Stimulated activated CD4-positive, alpha-beta T cell treated with anti-CD3 and anti-CD28 coated beads, Interleukin-4, amount 100 ng/mL, for 4 hours (primary cell): ENCODE data around the gene EPHB1.
"Not testable (repeated sequence)": the region's sequence is repeated elsewhere in the genome, so short reads cannot be mapped to it uniquely, and the experiment has no call there.

Experiments used
- DNase-seq, 2 experiments: peaks; one replicate each; pipeline ENCODE4 v3.0.0-alpha.2; 2020

The EPHB1 gene

GRCh38 chr3:135090020-135090717 is 295.1 kb downstream of the EPHB1 start:
- DNase-seq, result no peak

- no peak for DNase-seq
Observed at GRCh38 chr3:135091946-135092345, 296.9 kb downstream of the EPHB1 start.

DNA sequence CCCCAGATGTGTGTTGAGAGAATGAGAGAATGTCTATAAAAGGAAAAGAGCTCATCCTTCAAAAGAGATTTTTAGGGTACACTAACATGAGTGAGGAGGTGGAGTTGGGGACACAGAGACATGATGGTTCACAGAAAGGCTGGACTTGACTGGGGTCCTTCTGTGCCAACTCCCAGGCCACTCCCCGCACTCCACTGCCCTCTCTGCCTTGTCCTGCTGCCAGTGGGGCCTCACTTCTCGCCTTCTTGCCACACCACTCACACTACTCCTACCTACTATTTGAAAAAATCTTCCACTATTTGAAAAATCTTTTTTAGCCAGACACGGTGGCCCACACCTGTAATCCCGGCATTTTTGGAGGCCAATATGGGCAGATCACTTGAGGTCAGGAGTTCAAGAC is 298.1 kb downstream of the EPHB1 start:
- DNase-seq, result no peak

DNA sequence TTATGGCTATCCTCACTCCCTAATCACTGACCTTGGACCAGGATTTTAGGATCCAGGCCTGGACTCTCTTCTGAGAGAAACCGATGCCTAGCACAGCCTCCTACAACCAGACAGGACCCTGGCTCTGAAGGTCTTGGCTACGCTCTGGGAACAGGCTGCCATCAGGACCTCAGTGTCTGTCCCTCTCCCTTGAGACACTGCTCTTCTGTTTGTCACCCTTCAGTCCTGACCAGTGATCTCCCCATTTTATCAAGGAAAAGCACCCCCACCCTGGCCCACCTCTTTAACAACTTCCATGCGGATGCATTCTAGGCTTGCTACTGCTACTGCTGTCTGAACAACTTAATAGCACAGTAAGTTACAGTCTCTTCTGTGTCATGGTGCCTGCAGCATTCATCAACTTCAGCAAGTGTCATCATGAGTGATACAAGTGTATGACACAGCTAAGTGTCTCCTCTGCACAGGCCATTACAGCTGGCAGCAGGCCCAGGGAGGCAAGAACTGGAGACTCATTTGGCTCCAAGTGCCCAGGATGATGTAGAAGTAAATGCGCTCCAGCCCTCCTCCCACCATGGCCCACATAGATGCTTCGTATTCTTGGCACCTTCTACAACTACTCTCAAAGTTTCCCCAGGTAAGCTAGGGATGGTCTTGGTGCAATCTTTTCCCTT is 302.4 kb downstream of the EPHB1 start:
- no peak for DNase-seq

GRCh38 chr3:135099734-135100355 is 304.8 kb downstream of the EPHB1 start:
- no peak for DNase-seq

DNA sequence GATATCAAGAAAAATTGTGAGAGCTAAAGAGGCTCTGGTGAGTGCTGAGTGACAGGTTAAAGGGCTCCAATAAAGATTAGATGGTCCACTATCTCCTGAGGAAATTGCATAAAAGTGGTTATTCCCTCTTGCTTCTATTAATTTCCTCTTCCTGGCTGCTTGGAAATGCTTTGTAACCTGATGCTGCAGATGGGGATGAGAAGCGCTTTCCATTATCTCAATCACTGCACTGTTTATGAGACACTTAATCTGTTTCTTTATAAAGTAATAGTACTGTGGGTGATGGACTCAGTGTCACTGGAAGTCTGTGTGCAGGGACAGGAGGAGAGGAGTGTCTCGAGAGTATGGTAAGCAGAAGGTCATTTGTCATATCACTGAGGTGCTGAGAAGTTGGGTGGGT is 305.3 kb downstream of the EPHB1 start:
- no peak for DNase-seq

- DNase-seq, result no peak
Observed at GRCh38 chr3:135103917-135104316, 308.9 kb downstream of the EPHB1 start.

DNA sequence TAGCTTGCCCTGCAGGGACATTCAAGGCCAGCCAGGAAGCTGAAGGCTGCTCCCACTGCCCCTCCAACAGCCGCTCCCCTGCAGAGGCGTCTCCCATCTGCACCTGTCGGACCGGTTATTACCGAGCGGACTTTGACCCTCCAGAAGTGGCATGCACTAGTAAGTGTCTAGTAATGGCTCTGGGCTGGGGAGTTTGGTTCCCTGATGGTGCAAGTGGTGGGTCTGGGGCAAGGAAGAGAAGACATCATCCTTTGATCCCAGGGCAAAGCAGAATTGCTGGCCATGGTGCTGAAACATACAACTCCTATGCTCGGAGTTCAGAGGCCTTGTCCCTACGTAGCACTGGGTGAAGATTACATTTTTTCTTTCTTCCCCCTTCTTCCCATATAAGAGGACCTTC is 311.4 kb downstream of the EPHB1 start:
- no peak for DNase-seq

GRCh38 chr3:135107043-135107442 is 312.0 kb downstream of the EPHB1 start:
- DNase-seq, result no peak

- no peak for DNase-seq
Observed at GRCh38 chr3:135109681-135110080, 314.6 kb downstream of the EPHB1 start.

DNA sequence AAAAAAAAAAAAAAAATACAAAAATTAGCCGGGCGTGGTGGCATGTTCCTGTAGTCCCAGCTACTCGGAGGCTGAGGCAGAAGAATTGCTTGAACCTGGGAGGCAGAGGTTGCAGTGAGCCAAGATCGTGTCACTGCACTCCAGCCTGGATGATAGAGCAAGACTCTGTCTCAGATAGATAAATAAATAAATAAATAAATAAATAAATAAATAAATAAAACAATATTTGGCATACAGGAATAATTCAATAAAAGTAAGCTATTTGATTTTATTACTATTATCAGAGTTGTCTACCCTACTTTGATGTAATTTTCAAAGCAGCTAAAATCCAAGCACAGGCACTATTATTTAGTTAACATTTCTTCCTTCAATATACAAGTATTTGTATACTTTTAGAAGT is 319.5 kb downstream of the EPHB1 start:
- DNase-seq, result not testable (repeated sequence)

DNA sequence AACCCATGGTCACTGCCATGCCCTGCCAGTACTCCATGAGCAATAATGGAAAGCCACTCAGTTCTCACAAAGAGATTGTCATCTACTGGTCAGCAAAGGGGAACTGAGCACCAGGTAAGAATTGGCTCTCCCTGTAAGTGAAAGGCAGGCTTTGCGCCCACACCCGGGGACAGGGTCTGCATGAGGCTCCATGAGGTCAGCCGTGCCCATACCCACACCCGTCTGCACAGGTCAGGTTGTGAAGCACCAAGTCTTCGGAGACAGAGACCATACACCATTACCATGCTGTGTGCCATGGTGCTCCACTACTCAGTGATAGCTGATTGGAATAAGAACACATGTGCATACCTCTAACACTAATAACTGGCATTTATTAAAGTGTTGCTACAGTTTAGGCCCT is 322.9 kb downstream of the EPHB1 start:
- no peak for DNase-seq

DNA sequence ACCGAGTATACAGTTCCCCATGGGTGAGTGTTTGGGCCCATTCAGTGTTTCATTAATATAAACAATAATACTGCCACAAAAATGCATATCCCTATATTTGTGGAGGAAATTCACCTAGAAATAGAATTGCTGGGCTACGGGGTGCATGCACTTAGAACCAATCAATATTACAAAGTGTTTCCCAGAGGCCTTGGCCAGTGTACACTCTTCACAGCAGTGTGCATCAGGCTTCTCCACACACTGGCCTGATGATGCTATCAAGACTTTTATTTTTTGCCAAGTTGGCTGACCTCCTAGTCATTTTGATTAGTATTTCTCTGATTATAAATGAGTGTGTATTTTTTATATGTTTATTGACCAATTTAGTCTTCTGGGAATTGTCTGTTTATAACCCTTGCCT is 323.7 kb downstream of the EPHB1 start:
- DNase-seq, result no peak

GRCh38 chr3:135125171-135125801 is 330.2 kb downstream of the EPHB1 start:
- no peak for DNase-seq

DNA sequence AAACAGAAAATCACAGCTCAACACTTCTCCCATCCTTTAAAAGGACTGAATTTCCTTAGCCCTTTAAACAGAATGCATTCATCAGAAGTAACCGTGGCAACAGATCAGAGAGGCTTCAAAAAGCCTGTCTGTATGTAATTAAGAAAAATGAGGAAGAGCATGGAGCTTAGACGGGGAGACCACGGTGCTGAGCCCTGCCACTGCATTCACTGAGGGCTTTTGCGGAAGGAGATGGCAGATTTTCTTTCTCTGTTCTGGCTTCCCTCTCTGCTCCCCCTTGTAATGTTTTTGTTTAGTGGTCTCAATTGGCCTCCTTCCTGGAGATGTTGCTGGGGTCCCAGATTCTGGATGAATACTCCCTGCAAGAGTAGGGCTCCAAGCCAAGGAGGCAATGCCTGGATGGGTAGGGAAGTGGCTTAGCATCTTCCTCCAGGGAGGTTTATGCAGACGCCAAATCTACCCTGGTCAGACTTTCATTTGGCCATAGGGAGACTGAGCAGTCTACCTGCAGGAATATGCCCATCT is 332.9 kb downstream of the EPHB1 start:
- no peak for DNase-seq

DNA sequence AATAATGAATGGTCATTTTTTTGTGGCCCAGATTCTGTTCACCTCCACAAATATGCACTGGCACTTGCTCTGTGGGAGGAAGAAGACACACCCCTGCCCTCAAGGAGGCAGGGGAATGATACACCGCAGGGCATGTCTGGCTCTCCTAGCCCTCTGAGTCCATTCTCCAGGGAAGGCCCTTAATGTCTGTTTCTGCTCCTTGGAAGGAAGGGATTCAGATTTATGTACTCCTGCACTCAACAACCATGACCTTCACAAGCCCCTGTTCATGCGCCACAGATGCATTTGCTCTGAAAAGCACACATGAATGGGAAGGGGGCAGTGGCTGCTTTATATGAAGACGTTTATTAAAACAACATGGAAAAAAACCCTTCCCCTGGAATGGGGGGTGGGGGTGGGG is 333.8 kb downstream of the EPHB1 start:
- no peak for DNase-seq

GRCh38 chr3:135131290-135131689 is 336.2 kb downstream of the EPHB1 start:
- DNase-seq, result no peak

- no peak for DNase-seq
Observed at GRCh38 chr3:135133905-135134683, 339.0 kb downstream of the EPHB1 start.

- no peak for DNase-seq
Observed at GRCh38 chr3:135134684-135135075, 339.6 kb downstream of the EPHB1 start.

- DNase-seq, result no peak
Observed at GRCh38 chr3:135135445-135135844, 340.4 kb downstream of the EPHB1 start.

DNA sequence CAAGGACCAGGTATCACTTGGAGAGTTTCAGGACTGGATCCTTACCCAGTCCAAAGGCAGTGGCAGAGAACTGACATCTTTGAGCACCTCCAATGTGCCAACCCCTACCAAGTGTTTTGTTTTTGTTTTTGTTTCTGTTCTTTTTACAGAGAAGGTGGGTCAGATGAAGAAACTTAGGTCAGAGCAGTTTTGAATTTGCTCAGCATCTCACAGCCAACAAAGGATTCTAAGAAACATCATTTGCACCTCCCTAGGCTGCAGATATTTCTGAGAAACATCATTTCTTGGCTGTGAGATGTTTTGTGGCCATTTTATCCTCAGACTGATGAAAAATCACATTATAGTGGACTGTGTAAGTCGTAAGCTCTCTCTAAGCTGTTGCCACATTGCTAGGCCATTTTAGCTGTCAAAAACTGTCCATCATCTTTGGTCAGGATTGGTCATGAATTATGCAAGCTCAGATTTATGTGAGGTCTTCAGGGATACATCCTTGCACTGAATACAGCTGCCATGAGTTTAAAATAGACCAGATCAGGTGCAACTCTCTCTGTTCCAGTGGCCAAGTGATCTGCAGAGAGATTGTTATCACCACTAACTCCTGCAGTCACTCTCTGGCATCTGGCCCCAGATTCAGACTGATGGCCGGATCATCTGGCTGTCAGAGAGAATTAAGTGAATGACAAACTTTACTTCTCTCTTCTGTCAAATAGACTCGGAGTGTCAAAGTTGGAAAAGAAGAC is 341.5 kb downstream of the EPHB1 start:
- DNase-seq, result no peak

DNA sequence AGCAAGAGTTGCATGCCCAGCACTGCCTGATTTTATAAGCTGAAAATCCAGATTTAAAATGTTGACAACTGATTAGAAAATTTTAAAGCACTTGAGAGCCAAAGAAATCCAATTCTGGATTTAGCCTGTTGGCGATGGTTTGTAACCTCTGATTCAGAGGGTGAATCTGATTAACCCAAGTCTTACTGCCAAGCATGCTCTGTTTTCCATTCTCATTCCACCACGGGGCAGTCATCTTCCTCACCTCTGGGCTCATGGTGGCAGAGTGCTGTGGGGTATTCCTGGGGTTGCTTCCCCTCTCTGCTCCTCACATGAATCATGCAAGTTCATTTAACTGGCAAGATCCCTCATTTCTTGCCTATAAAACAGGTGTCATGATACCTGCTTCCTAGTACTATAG is 342.2 kb downstream of the EPHB1 start:
- DNase-seq, result no peak
